ENCODE results near the gene RANBP10.

RANBP10 gene

GRCh38 chr16:67833415-67834241 lies 27.3 kb upstream of the RANBP10 start:
- in situ Hi-C loops (cut with MboI; ENCODE audit: low pct_unique_long_range_greater_than_20kb, low sequenced_read_pairs): no loop called here
- peak; percentile 92 for DNase-seq

- DNase-seq: no peak
These were observed 26.7 kb upstream of the RANBP10 start for GRCh38 chr16:67833030-67833414.

GRCh38 chr16:67828651-67829050 lies 22.3 kb upstream of the RANBP10 start:
- DNase-seq: no peak
- in situ Hi-C loops (cut with MboI; ENCODE audit: low pct_unique_long_range_greater_than_20kb, low sequenced_read_pairs): no loop called here

More at GRCh38 chr16:67833030-67833414, 26.7 kb upstream of the RANBP10 start:
- in situ Hi-C loops (cut with MboI; ENCODE audit: low pct_unique_long_range_greater_than_20kb, low sequenced_read_pairs): no loop called here

- in situ Hi-C loops (cut with MboI; ENCODE audit: low pct_unique_long_range_greater_than_20kb, low sequenced_read_pairs): no loop called here
- no peak for DNase-seq
These were observed 19.5 kb upstream of the RANBP10 start for GRCh38 chr16:67825906-67826305.

GRCh38 chr16:67825119-67825518 lies 18.8 kb upstream of the RANBP10 start:
- in situ Hi-C loops (cut with MboI; ENCODE audit: low pct_unique_long_range_greater_than_20kb, low sequenced_read_pairs): no loop called here
- no peak for DNase-seq

- in situ Hi-C loops (cut with MboI; ENCODE audit: low pct_unique_long_range_greater_than_20kb, low sequenced_read_pairs): no loop called here
These were observed 16.2 kb upstream of the RANBP10 start for GRCh38 chr16:67822511-67822910.

GRCh38 chr16:67820608-67821259 lies 14.4 kb upstream of the RANBP10 start:
- in situ Hi-C loops (cut with MboI; ENCODE audit: low pct_unique_long_range_greater_than_20kb, low sequenced_read_pairs): no loop called here
- DNase-seq: no peak

More at GRCh38 chr16:67822511-67822910, 16.2 kb upstream of the RANBP10 start:
- DNase-seq: no peak

- in situ Hi-C loops (cut with MboI; ENCODE audit: low pct_unique_long_range_greater_than_20kb, low sequenced_read_pairs): no loop called here
These were observed 8.2 kb upstream of the RANBP10 start for GRCh38 chr16:67814567-67814966.

GRCh38 chr16:67811899-67812298 lies 5.5 kb upstream of the RANBP10 start:
- in situ Hi-C loops (cut with MboI; ENCODE audit: low pct_unique_long_range_greater_than_20kb, low sequenced_read_pairs): no loop called here
- no peak for DNase-seq

More at GRCh38 chr16:67814567-67814966, 8.2 kb upstream of the RANBP10 start:
- no peak for DNase-seq

GRCh38 chr16:67807148-67807682 lies 855 bp upstream of the RANBP10 start:
- no peak for DNase-seq
- in situ Hi-C loops (cut with MboI; ENCODE audit: low pct_unique_long_range_greater_than_20kb, low sequenced_read_pairs): no loop called here

GRCh38 chr16:67805718-67806427 lies 487 bp downstream of the RANBP10 start:
- in situ Hi-C loops (cut with MboI; ENCODE audit: low pct_unique_long_range_greater_than_20kb, low sequenced_read_pairs): no loop called here
- no peak for DNase-seq

GRCh38 chr16:67804853-67805542 lies 1.4 kb downstream of the RANBP10 start:
- DNase-seq: no peak
- in situ Hi-C loops (cut with MboI; ENCODE audit: low pct_unique_long_range_greater_than_20kb, low sequenced_read_pairs): no loop called here

- DNase-seq: no peak
- in situ Hi-C loops (cut with MboI; ENCODE audit: low pct_unique_long_range_greater_than_20kb, low sequenced_read_pairs): no loop called here
These were observed 2.5 kb downstream of the RANBP10 start for GRCh38 chr16:67803894-67804293.

- in situ Hi-C loops (cut with MboI; ENCODE audit: low pct_unique_long_range_greater_than_20kb, low sequenced_read_pairs): no loop called here
- no peak for DNase-seq
These were observed 4.5 kb downstream of the RANBP10 start for GRCh38 chr16:67801883-67802282.

- in situ Hi-C loops (cut with MboI; ENCODE audit: low pct_unique_long_range_greater_than_20kb, low sequenced_read_pairs): no loop called here
- DNase-seq: no peak
These were observed 5.1 kb downstream of the RANBP10 start for GRCh38 chr16:67801241-67801640.

- DNase-seq: no peak
- in situ Hi-C loops (cut with MboI; ENCODE audit: low pct_unique_long_range_greater_than_20kb, low sequenced_read_pairs): no loop called here
These were observed 5.9 kb downstream of the RANBP10 start for GRCh38 chr16:67800338-67800926.

GRCh38 chr16:67796099-67796718 lies 10.2 kb downstream of the RANBP10 start:
- DNase-seq: no peak
- in situ Hi-C loops (cut with MboI; ENCODE audit: low pct_unique_long_range_greater_than_20kb, low sequenced_read_pairs): no loop called here

GRCh38 chr16:67790071-67790470 lies 16.3 kb downstream of the RANBP10 start:
- no peak for DNase-seq
- in situ Hi-C loops (cut with MboI; ENCODE audit: low pct_unique_long_range_greater_than_20kb, low sequenced_read_pairs): no loop called here
